Astrocyte (in vitro differentiated cells and primary cell): ENCODE measurements around the gene CCDC74B. TPM values are rescaled to one million over a fixed set of nuclear protein-coding genes. Genes with fewer than 3 reads are reported as not detected.
"Not testable (repeated sequence)": the region's sequence is repeated elsewhere in the genome, so short reads cannot be mapped to it uniquely, and the experiment has no call there.

Source experiments
- DNase-seq: peaks from one replicate; pipeline ENCODE4 v3.0.0-alpha.2; 2010; ENCODE audit warnings: low read depth
- FAIRE-seq: peaks from 2 replicates; lab custom pipeline; 2011; peaks lifted over from hg19 to GRCh38; lab: Jason Lieb, UNC
- H2AFZ ChIP-seq: 2 replicates; pipeline ENCODE4 v1.6.0; 2012; ENCODE audit warnings: low read depth, low read length, inconsistent platforms
- H3K27ac ChIP-seq: 2 replicates; pipeline ENCODE4 v1.5.1; 2011; ENCODE audit warnings: low read depth, low read length, inconsistent platforms
- H3K27me3 ChIP-seq: 2 replicates; pipeline ENCODE4 v1.6.0; 2011; ENCODE audit warnings: low read length, inconsistent platforms; ENCODE audit not compliant: insufficient read depth
- H3K36me3 ChIP-seq: 2 replicates; pipeline ENCODE4 v1.5.1; 2011; ENCODE audit warnings: low read length, inconsistent platforms; ENCODE audit not compliant: insufficient read depth
- H3K4me1 ChIP-seq: 2 replicates; pipeline ENCODE4 v1.5.1; 2011; ENCODE audit warnings: low read length, inconsistent platforms; ENCODE audit not compliant: insufficient read depth
- H3K4me2 ChIP-seq: 2 replicates; pipeline ENCODE4 v1.6.0; 2012; ENCODE audit warnings: low read length, inconsistent platforms
- H3K4me3 ChIP-seq: 2 replicates; pipeline ENCODE4 v1.5.1; 2011; ENCODE audit warnings: low read depth, mild to moderate bottlenecking, low read length, inconsistent platforms; ENCODE audit not compliant: insufficient read depth
- H3K79me2 ChIP-seq: 2 replicates; pipeline ENCODE4 v1.6.0; 2012; ENCODE audit warnings: mild to moderate bottlenecking, low read length, inconsistent platforms; ENCODE audit not compliant: insufficient read depth
- H3K9ac ChIP-seq: 2 replicates; pipeline ENCODE4 v1.6.0; 2012; ENCODE audit warnings: mild to moderate bottlenecking, low read length, inconsistent platforms
- H3K9me3 ChIP-seq: 2 replicates; pipeline ENCODE4 v1.5.1; 2012; ENCODE audit warnings: low read depth, mild to moderate bottlenecking, low read length, inconsistent platforms; ENCODE audit not compliant: insufficient read depth
- H4K20me1 ChIP-seq: 2 replicates; pipeline ENCODE4 v1.6.0; 2012; ENCODE audit warnings: low read length, inconsistent platforms; ENCODE audit not compliant: insufficient read depth
- H3K27ac Mint-ChIP-seq: one replicate; pipeline ENCODE4 v1.8.0; 2021; ENCODE audit warnings: mild to moderate bottlenecking, mixed read lengths; ENCODE audit not compliant: unreplicated experiment
- H3K27me3 Mint-ChIP-seq: one replicate; pipeline ENCODE4 v1.8.0; 2021; ENCODE audit warnings: low read depth, mixed read lengths; ENCODE audit not compliant: unreplicated experiment
- H3K36me3 Mint-ChIP-seq: one replicate; pipeline ENCODE4 v1.8.0; 2021; ENCODE audit warnings: low read depth, mixed read lengths; ENCODE audit not compliant: unreplicated experiment
- H3K4me1 Mint-ChIP-seq: one replicate; pipeline ENCODE4 v1.8.0; 2021; ENCODE audit warnings: low read depth, mixed read lengths; ENCODE audit not compliant: unreplicated experiment
- H3K4me3 Mint-ChIP-seq: one replicate; pipeline ENCODE4 v1.8.0; 2021; ENCODE audit warnings: mild to moderate bottlenecking, moderate library complexity, mixed read lengths; ENCODE audit not compliant: unreplicated experiment
- H3K9me3 Mint-ChIP-seq: one replicate; pipeline ENCODE4 v1.8.0; 2021; ENCODE audit warnings: mild to moderate bottlenecking, mixed read lengths; ENCODE audit not compliant: unreplicated experiment
- EZH2 ChIP-seq: IDR thresholded peaks from 2 replicates; pipeline ENCODE4 v1.6.1; 2012; ENCODE audit warnings: mild to moderate bottlenecking, low read length, inconsistent platforms; ENCODE audit not compliant: insufficient read depth
- total RNA-seq: library from RNA; stranded (reverse); gene quantifications from 2 replicates; pipeline ENCODE4 v1.2.1, GENCODE V29; 2021
- TF ChIP-seq, protein P1 (sequence below): IDR thresholded peaks from 2 replicates; pipeline ENCODE4 v1.5.1; 2011; ENCODE audit warnings: low read depth, mild to moderate bottlenecking, inconsistent platforms, low read length, moderate library complexity; ENCODE audit not compliant: insufficient read depth

CCDC74B gene
- total RNA-seq, 1 donor from 2014 or later: 3.0 TPM

DNA sequence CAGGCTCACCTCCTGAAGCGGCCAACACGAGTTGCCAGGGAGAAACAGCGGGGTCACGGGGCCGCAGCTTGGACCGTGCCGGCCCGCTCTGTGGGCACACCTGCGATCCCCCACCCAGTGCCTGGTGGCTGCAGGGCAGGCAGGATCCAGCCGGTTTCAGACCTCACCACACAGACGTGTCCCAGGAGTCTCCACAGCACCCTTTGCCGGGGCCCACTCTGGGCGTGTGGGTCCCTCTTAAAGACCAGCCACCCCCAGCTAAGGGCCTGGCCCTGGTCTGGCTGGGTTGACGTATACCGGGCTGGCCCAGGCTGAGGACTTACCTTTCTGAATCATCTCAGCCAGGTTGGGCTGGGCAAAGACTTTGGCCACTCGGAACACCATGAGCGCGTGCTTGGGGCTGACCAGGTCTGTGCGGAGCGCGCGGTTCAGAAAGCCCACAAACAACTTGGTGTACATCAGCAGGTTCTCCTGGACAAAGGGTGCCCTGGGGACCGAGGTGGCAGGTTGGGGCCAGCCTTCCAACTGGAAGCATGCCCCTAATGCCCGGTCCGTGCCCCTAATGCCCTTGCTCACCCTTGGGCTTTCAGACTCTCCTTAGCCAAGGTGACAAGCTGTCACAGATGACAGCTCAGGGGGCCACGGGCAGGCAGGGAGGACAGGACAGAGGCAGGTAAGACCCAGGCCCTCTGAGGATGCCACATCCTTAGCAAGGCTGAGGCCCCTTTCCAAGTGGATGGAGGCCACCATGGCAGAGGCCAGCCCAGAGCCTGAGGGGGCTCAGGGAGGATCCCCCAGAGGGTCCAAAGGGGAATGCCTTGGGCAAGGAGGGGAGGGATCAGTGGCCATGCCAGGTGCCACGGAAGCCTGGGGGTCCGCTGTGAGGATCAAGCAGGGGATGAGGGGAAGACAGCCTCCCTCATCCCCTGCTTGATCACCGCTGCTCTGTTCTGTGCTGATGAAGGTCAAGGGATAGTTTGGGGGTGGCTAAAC lies 10.2 kb upstream of the CCDC74B start:
- Mint-ChIP-seq H3K36me3 (peaks cover 7% of the 10 kb centered on the region), H3K4me1 (no peaks in the 10 kb centered on the region), H3K27ac (no peak overlapping the region), H3K27me3 (no peaks in the 10 kb centered on the region), H3K4me3 (no peak overlapping the region), H3K9me3 (no peaks in the 10 kb centered on the region)
- Histone ChIP-seq H3K4me2 (no peak overlapping the region), H3K4me3 (no peak overlapping the region), H3K9me3 (no peaks in the 10 kb centered on the region), H3K36me3 (no peaks in the 10 kb centered on the region), H3K27ac (no peak overlapping the region), H2AFZ (no peak overlapping the region), H4K20me1 (no peaks in the 10 kb centered on the region), H3K79me2 (no peaks in the 10 kb centered on the region), H3K9ac (no peak overlapping the region), H3K27me3 (no peaks in the 10 kb centered on the region), H3K4me1 (no peaks in the 10 kb centered on the region)
- TF ChIP-seq EZH2: no peak
- TF ChIP-seq, protein P1, sequence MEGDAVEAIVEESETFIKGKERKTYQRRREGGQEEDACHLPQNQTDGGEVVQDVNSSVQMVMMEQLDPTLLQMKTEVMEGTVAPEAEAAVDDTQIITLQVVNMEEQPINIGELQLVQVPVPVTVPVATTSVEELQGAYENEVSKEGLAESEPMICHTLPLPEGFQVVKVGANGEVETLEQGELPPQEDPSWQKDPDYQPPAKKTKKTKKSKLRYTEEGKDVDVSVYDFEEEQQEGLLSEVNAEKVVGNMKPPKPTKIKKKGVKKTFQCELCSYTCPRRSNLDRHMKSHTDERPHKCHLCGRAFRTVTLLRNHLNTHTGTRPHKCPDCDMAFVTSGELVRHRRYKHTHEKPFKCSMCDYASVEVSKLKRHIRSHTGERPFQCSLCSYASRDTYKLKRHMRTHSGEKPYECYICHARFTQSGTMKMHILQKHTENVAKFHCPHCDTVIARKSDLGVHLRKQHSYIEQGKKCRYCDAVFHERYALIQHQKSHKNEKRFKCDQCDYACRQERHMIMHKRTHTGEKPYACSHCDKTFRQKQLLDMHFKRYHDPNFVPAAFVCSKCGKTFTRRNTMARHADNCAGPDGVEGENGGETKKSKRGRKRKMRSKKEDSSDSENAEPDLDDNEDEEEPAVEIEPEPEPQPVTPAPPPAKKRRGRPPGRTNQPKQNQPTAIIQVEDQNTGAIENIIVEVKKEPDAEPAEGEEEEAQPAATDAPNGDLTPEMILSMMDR: no peak
- DNase-seq: no peak
- no peak for FAIRE-seq

DNA sequence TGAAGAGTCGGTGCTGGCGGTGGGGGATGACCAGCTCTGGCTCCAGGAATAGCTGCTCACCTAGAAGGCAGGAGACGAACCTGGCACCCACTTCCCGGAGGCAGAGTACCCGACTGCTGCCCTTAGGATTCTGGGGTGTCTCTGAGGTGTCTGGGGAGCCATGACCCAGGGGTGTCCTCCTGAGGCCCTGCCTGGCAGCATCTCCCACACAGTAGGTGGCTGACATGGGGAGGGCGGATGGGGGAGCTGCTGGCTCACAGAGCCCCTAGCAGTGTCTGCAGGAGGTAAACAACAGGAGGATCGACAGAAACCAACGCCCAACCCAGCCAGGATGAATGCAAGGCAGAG lies 9.5 kb upstream of the CCDC74B start:
- not testable (repeated sequence) for H3K79me2 ChIP-seq, H3K36me3 Mint-ChIP-seq, DNase-seq, H3K27ac ChIP-seq, H3K9me3 ChIP-seq, H3K9me3 Mint-ChIP-seq, H3K4me1 ChIP-seq, H3K27me3 Mint-ChIP-seq, H4K20me1 ChIP-seq, FAIRE-seq, H3K9ac ChIP-seq, H3K4me1 Mint-ChIP-seq, H3K27me3 ChIP-seq, H3K36me3 ChIP-seq, H3K4me3 Mint-ChIP-seq, H3K4me2 ChIP-seq, H3K27ac Mint-ChIP-seq, H3K4me3 ChIP-seq, H2AFZ ChIP-seq

DNA sequence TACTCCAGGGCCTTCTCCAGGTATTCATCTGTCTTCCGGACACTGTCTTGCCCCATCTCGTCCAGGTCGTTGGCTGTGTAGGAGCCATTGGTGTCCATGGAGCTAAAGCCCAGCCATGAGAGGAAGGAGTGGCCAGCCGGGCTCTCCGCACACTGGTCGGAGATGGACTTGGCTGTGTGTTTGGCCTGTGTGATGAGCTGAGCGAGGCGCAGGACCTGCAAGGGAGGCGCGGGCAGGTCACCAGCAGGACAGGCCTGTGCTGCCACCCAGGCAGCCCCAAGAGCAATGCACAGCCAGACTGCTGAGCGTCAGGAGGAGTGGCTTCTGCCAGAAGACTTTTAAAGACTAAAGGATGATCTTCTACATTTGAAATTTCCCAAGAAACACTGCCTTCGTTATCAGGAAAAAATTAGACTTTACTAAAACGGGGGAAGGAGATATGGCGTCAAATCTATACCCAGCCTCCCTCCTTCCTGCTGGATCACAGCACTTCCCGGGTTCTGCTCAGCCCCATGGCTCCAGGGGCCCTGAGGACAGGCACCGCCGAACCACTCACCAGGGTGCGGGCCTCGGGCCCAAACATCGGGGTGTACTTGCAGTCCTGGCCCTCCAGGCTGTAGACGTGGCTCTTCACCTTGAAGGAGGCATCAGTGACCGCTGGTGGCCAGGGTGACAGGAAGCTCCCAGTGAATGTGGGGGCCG lies 9.0 kb upstream of the CCDC74B start:
- not testable (repeated sequence) for FAIRE-seq, H3K79me2 ChIP-seq, H3K9me3 Mint-ChIP-seq, H2AFZ ChIP-seq, H3K27me3 Mint-ChIP-seq, H3K4me1 Mint-ChIP-seq, H3K4me1 ChIP-seq, DNase-seq, H3K27me3 ChIP-seq, H3K36me3 ChIP-seq, H3K9me3 ChIP-seq, H3K36me3 Mint-ChIP-seq, H3K27ac ChIP-seq, H3K9ac ChIP-seq, H3K27ac Mint-ChIP-seq, H3K4me3 ChIP-seq, H4K20me1 ChIP-seq, H3K4me2 ChIP-seq, H3K4me3 Mint-ChIP-seq
